Skeletal muscle tissue (tissue), 4 donors: Measurements from ENCODE around the gene RPS6KA3. TPM values are rescaled to one million over a fixed set of nuclear protein-coding genes. Genes with fewer than 3 reads are reported as not detected.

Experiments
- H3K27ac ChIP-seq: one replicate; pipeline ENCODE4 v1.7.0; 2013; ENCODE audit warnings: mild to moderate bottlenecking, low read depth, low read length, inconsistent platforms
- H3K27me3 ChIP-seq, 3 donors: one replicate each; pipeline ENCODE4 v1.7.0; 2013; ENCODE audit warnings: low read length in 3 of 3; ENCODE audit not compliant: control insufficient read depth in 3 of 3, insufficient read depth in 3 of 3
- H3K36me3 ChIP-seq, 3 donors: one replicate each; pipeline ENCODE4 v1.7.0; 2013; ENCODE audit warnings: low read length in 3 of 3; ENCODE audit not compliant: control insufficient read depth in 3 of 3, insufficient read depth in 3 of 3
- H3K4me1 ChIP-seq, 3 donors: one replicate each; pipeline ENCODE4 v1.7.0; 2013; ENCODE audit warnings: low read length in 3 of 3, mild to moderate bottlenecking in 3 of 3; ENCODE audit not compliant: control insufficient read depth in 3 of 3, insufficient read depth in 3 of 3
- H3K4me3 ChIP-seq, 3 donors: one replicate each; pipeline ENCODE4 v1.7.0; 2013; ENCODE audit warnings: low read length in 3 of 3
- H3K9ac ChIP-seq, 3 donors: one replicate each; pipeline ENCODE4 v1.7.0; 2013; ENCODE audit warnings: low read length in 3 of 3, mild to moderate bottlenecking in 3 of 3, moderate library complexity in 2 of 3, low read depth in 1 of 3
- H3K9me3 ChIP-seq, 3 donors: one replicate each; pipeline ENCODE4 v1.7.0; 2013; ENCODE audit warnings: low read length in 3 of 3; ENCODE audit not compliant: control insufficient read depth in 3 of 3
- total RNA-seq: library from RNA; depleted of rRNA; stranded (reverse); fragments of >200 nt; gene quantifications from one replicate; pipeline ENCODE4 v1.2.3, GENCODE V29; 2014
- donor health status: Osteomylitis.

RPS6KA3 gene
- total RNA-seq, 1 donor from 2014 or later = 51.1 TPM

GRCh38 chrX:20285511-20285910 lies 18.8 kb upstream of the RPS6KA3 start:
- Histone ChIP-seq H3K36me3 (no peaks in the 10 kb centered on the region), H3K27ac (no peak overlapping the region), H3K4me3 (no peak overlapping the region), H3K4me1 (no peaks in the 10 kb centered on the region), H3K27me3 (no peaks in the 10 kb centered on the region), H3K9me3 (peaks cover 0 to 4% (median 0%) of the 10 kb centered on the region in 3 donors), H3K9ac (no peak overlapping the region)

- peaks cover 0 to 4% (median 0%) of the 10 kb centered on the region in 3 donors for H3K9me3 ChIP-seq
Observed at GRCh38 chrX:20284992-20285391, 18.3 kb upstream of the RPS6KA3 start.

GRCh38 chrX:20284444-20284843 lies 17.7 kb upstream of the RPS6KA3 start:
- Histone ChIP-seq H3K36me3 (no peaks in the 10 kb centered on the region), H3K9ac (no peak overlapping the region)

More at GRCh38 chrX:20284992-20285391, 18.3 kb upstream of the RPS6KA3 start:
- Histone ChIP-seq H3K27me3 (no peaks in the 10 kb centered on the region), H3K4me1 (no peaks in the 10 kb centered on the region), H3K27ac (no peak overlapping the region), H3K4me3 (no peak overlapping the region), H3K36me3 (no peaks in the 10 kb centered on the region), H3K9ac (no peak overlapping the region)

GRCh38 chrX:20280938-20281337 lies 14.2 kb upstream of the RPS6KA3 start:
- Histone ChIP-seq H3K9me3 (no peaks in the 10 kb centered on the region), H3K27me3 (no peaks in the 10 kb centered on the region), H3K9ac (no peak overlapping the region), H3K27ac (no peak overlapping the region), H3K4me1 (no peaks in the 10 kb centered on the region), H3K4me3 (no peak overlapping the region), H3K36me3 (no peaks in the 10 kb centered on the region)

More at GRCh38 chrX:20284444-20284843, 17.7 kb upstream of the RPS6KA3 start:
- H3K27ac ChIP-seq = no peak overlapping the region
- peaks cover 0 to 4% (median 0%) of the 10 kb centered on the region in 3 donors for H3K9me3 ChIP-seq
- H3K27me3 ChIP-seq = no peaks in the 10 kb centered on the region
- H3K4me1 ChIP-seq = no peaks in the 10 kb centered on the region
- H3K4me3 ChIP-seq = no peak overlapping the region

DNA sequence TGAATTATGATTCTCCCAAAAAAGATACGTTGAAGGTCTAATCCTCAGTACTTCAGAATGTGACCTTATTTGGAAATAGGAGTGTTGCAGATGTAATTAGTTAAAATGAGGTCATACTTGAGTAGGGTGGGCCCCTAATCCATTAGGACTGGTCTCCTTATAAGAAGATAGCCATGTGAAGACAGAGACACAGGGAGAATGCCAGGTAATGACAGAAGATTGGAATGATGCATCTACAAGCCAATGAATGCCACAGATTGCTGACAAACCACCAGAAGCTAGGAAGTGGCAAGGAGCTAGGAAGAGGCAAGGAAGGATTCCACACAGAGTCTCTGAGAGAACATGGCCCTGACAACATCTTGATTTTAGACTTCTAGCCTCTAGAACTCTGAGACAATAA lies 7.4 kb upstream of the RPS6KA3 start:
- Histone ChIP-seq H3K27ac (no peak overlapping the region), H3K9me3 (no peaks in the 10 kb centered on the region), H3K27me3 (no peaks in the 10 kb centered on the region), H3K4me3 (no peak overlapping the region), H3K4me1 (no peaks in the 10 kb centered on the region), H3K36me3 (no peaks in the 10 kb centered on the region), H3K9ac (no peak overlapping the region)

DNA sequence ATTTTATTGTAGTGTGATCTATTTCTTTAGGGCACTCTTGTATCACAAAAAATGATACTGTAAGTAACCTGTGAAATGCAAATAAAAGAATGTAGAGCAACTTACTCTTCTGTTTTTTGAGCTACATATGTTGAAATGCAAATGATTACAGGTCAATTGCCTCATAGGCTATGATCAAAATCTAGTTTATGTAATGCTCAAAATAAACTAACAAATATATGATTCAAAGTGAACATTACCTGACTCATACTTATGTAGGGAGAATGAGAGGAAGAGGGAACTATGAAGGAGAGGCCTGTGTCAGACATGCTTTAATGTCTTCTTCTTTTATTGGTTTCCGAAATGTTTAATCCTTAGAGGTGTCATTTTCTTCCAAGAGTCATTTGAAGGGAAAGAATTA lies 5.0 kb upstream of the RPS6KA3 start:
- Histone ChIP-seq H3K27ac (no peak overlapping the region), H3K9ac (no peak overlapping the region), H3K4me3 (no peak overlapping the region), H3K4me1 (no peaks in the 10 kb centered on the region), H3K27me3 (no peaks in the 10 kb centered on the region), H3K36me3 (no peaks in the 10 kb centered on the region), H3K9me3 (no peaks in the 10 kb centered on the region)

GRCh38 chrX:20271186-20271585 lies 4.5 kb upstream of the RPS6KA3 start:
- H3K27ac ChIP-seq = no peak overlapping the region
- no peaks in the 10 kb centered on the region for H3K36me3 ChIP-seq
- H3K4me3 ChIP-seq = no peak overlapping the region
- H3K9me3 ChIP-seq = no peaks in the 10 kb centered on the region
- no peaks in the 10 kb centered on the region for H3K4me1 ChIP-seq
- no peak overlapping the region for H3K9ac ChIP-seq
- no peaks in the 10 kb centered on the region for H3K27me3 ChIP-seq

DNA sequence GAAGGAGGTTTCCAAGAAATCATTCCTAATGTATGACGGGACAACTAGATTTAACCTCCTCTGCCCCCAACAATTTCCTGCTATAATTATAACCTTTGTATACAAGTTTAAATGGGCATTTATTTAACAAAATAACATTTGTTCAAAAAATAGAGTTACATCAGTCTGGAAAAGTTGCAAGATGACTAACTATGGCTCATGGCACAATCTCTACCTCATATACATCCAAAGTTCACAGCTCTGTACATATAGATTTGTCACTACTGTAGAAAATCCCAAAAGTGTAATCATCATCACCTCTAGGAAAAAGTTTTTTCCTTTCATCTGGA lies 3.8 kb upstream of the RPS6KA3 start:
- no peak overlapping the region for H3K27ac ChIP-seq
- no peaks in the 10 kb centered on the region for H3K9me3 ChIP-seq

DNA sequence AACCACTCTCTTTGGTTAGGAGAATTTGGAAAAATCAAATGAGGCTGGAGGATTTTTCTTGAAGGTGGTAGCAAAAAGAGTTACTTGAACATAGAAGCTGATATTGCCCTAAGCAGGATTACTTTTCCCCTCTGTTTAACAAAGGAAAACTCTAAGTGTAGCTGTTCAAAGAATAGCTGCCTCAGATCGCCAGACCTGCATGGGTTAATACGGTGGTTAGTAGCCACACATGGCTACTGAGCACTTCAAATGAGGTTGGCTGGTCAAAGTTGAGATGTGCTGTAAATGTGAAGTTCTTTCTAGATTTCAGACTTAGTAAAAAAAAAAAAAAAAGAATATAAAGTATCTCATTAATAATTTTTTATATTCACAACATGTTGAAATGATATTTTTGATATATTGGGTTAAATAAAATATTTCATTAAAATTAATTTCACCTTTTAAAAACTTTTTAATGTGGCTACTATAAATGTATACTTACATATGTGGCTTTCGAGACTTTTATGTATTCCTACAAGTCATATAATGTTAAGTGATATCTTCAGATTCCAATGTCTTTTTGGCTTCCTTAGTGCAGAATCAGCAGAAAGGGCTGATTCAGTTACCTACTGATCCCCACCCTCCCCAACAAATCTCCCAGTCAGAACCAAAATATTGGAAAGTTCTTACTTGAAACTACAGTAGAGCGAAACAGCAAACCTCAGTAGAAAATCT lies 3.3 kb upstream of the RPS6KA3 start:
- Histone ChIP-seq H3K9ac (no peak overlapping the region), H3K4me1 (no peaks in the 10 kb centered on the region), H3K27me3 (no peaks in the 10 kb centered on the region), H3K36me3 (no peaks in the 10 kb centered on the region), H3K27ac (no peak overlapping the region), H3K9me3 (no peaks in the 10 kb centered on the region), H3K4me3 (no peak overlapping the region)

More for the DNA sequence above, 3.8 kb upstream of the RPS6KA3 start:
- no peak overlapping the region for H3K4me3 ChIP-seq
- H3K27me3 ChIP-seq = no peaks in the 10 kb centered on the region
- H3K4me1 ChIP-seq = no peaks in the 10 kb centered on the region
- H3K9ac ChIP-seq = no peak overlapping the region
- H3K36me3 ChIP-seq = no peaks in the 10 kb centered on the region

- no peaks in the 10 kb centered on the region for H3K27me3 ChIP-seq
- no peaks in the 10 kb centered on the region for H3K9me3 ChIP-seq
- peak overlapping the region; percentile 56 to 73 (median 69) for H3K4me3 ChIP-seq
- peaks cover 0 to 4% (median 0%) of the 10 kb centered on the region in 3 donors for H3K4me1 ChIP-seq
- peak overlapping the region; percentile 91 for H3K27ac ChIP-seq
- H3K9ac ChIP-seq = peak overlapping the region; percentile 72 to 80 (median 80)
- no peaks in the 10 kb centered on the region for H3K36me3 ChIP-seq
Observed at GRCh38 chrX:20267931-20268701, 1.4 kb upstream of the RPS6KA3 start.
